HUDEP-2 (cell line): ENCODE measurements around the gene HPD.
"Not testable (repeated sequence)": the region's sequence is repeated elsewhere in the genome, so short reads cannot be mapped to it uniquely, and the experiment has no call there.

ENCODE experiments used
- DNase-seq, 76 experiments: peaks; one replicate each; lab custom pipeline; 2025; ENCODE audit not compliant: unreplicated experiment in 76 of 76; lab: John Stamatoyannopoulos, UW

HPD gene

GRCh38 chr12:121869229-121869628 lies 10.6 kb upstream of the HPD start:
- not testable (repeated sequence) for DNase-seq

GRCh38 chr12:121866331-121866730 lies 7.7 kb upstream of the HPD start:
- DNase-seq = no peak

- DNase-seq = no peak
These were observed 3.1 kb upstream of the HPD start for GRCh38 chr12:121861636-121862254.

GRCh38 chr12:121860699-121861098 lies 2.0 kb upstream of the HPD start:
- not testable (repeated sequence) for DNase-seq

GRCh38 chr12:121860257-121860656 lies 1.6 kb upstream of the HPD start:
- peak in 32 of 76 experiments; percentile 5 to 55 (median 26) for DNase-seq

GRCh38 chr12:121858318-121858661 lies 369 bp downstream of the HPD start:
- no peak for DNase-seq

GRCh38 chr12:121857322-121858246 lies 1.1 kb downstream of the HPD start:
- DNase-seq = no peak

- not testable (repeated sequence) for DNase-seq
These were observed 6.3 kb downstream of the HPD start for GRCh38 chr12:121852392-121852791.

- DNase-seq = peak in 1 of 76 experiments; percentile 18
These were observed 9.0 kb downstream of the HPD start for GRCh38 chr12:121849665-121850064.

- DNase-seq = no peak
These were observed 9.4 kb downstream of the HPD start for GRCh38 chr12:121849211-121849610.

- DNase-seq = no peak
These were observed 13.0 kb downstream of the HPD start for GRCh38 chr12:121845701-121846100.

- peak in 1 of 76 experiments; percentile 10 for DNase-seq
These were observed 15.2 kb downstream of the HPD start for GRCh38 chr12:121843236-121843982.

GRCh38 chr12:121839993-121840761 lies 18.5 kb downstream of the HPD start:
- peak in 1 of 76 experiments; percentile 44 for DNase-seq

- peak; percentile 65 to 100 (median 99) for DNase-seq
These were observed 19.3 kb downstream of the HPD start for GRCh38 chr12:121839106-121839992.

GRCh38 chr12:121838126-121838525 lies 20.5 kb downstream of the HPD start:
- DNase-seq = peak in 63 of 76 experiments; percentile 14 to 84 (median 61)

GRCh38 chr12:121837680-121838079 lies 21.0 kb downstream of the HPD start:
- peak in 1 of 76 experiments; percentile 13 for DNase-seq

GRCh38 chr12:121831571-121832245 lies 27.0 kb downstream of the HPD start:
- no peak for DNase-seq

GRCh38 chr12:121830588-121831265 lies 27.9 kb downstream of the HPD start:
- no peak for DNase-seq
